PC-3 (cell line): ENCODE measurements around the gene MFSD6L. TPM values are rescaled to one million over a fixed set of nuclear protein-coding genes. Genes with fewer than 3 reads are reported as not detected.
"Not testable (repeated sequence)": the region's sequence is repeated elsewhere in the genome, so short reads cannot be mapped to it uniquely, and the experiment has no call there.

Experiments used
- ATAC-seq: fragments of 200-7000 bp; cut with Tn5 transposase; 2 replicates; pipeline ENCODE4 v1.9.1; 2020; ENCODE audit warnings: mild to moderate bottlenecking, moderate library complexity
- BruUV-seq: library from RNA; stranded (reverse); fragments of 400-500 nt; replicated peaks from 2 replicates; lab custom pipeline; 2021; lab: Mats Ljungman, UMichigan
- CTCF ChIA-PET: fragments of 300-600 bp; sonication (Branson Sonifier 250); formaldehyde crosslinking; loops from one replicate; lab custom pipeline; 2022; ENCODE audit warnings: antibody characterized with exemption; lab: Charles Lee
- POLR2A ChIA-PET: fragments of 300-600 bp; sonication (Branson Sonifier 250); formaldehyde crosslinking; loops from one replicate; lab custom pipeline; 2022; ENCODE audit warnings: antibody characterized with exemption; ENCODE audit not compliant: unreplicated experiment; lab: Charles Lee
- DNase-seq: peaks from one replicate; pipeline ENCODE4 v3.0.0-alpha.2; 2015
- H2AFZ ChIP-seq: fragments of 300-600 bp; sonication (generic); 2 replicates; pipeline ENCODE4 v1.6.0; 2016; ENCODE audit warnings: antibody characterized with exemption, low read length
- H3F3A ChIP-seq: fragments of 300-600 bp; sonication (generic); one replicate; pipeline ENCODE4 v1.6.0; 2017; ENCODE audit warnings: antibody characterized with exemption, low read length, control low read depth, mild to moderate bottlenecking; ENCODE audit not compliant: unreplicated experiment
- H3K27ac ChIP-seq: fragments of 300-600 bp; sonication (generic); 2 replicates; pipeline ENCODE4 v1.5.1; 2016; ENCODE audit warnings: mild to moderate bottlenecking, low read length
- H3K27me3 ChIP-seq: fragments of 300-600 bp; sonication (generic); 2 replicates; pipeline ENCODE4 v1.6.1; 2016; ENCODE audit warnings: low read length, mixed read lengths
- H3K36me3 ChIP-seq: fragments of 300-600 bp; sonication (generic); 2 replicates; pipeline ENCODE4 v1.6.1; 2016; ENCODE audit warnings: low read depth, mixed run types, low read length, mixed read lengths
- H3K4me1 ChIP-seq: fragments of 300-600 bp; sonication (generic); 2 replicates; pipeline ENCODE4 v1.5.1; 2016; ENCODE audit warnings: low read length; ENCODE audit not compliant: insufficient read depth
- H3K4me2 ChIP-seq: fragments of 300-600 bp; sonication (generic); 2 replicates; pipeline ENCODE4 v1.6.0; 2016; ENCODE audit warnings: low read length
- H3K4me3 ChIP-seq: fragments of 300-600 bp; sonication (generic); 2 replicates; pipeline ENCODE4 v1.5.1; 2016; ENCODE audit warnings: mild to moderate bottlenecking, low read length, mixed read lengths
- H3K79me2 ChIP-seq: fragments of 300-600 bp; sonication (generic); 2 replicates; pipeline ENCODE4 v1.6.1; 2017; ENCODE audit warnings: low read length, mixed read lengths
- H3K9ac ChIP-seq: fragments of 300-600 bp; sonication (generic); 2 replicates; pipeline ENCODE4 v1.6.0; 2016; ENCODE audit warnings: mild to moderate bottlenecking, low read length
- H3K9me2 ChIP-seq: fragments of 300-600 bp; sonication (generic); replicated peaks from 2 replicates; pipeline ENCODE4 v1.6.1; 2016; ENCODE audit warnings: mixed run types, low read length, mixed read lengths
- H3K9me3 ChIP-seq: fragments of 300-600 bp; sonication (generic); 2 replicates; pipeline ENCODE4 v1.6.1; 2016; ENCODE audit warnings: low read length, mixed read lengths
- H4K20me1 ChIP-seq: fragments of 300-600 bp; sonication (generic); 2 replicates; pipeline ENCODE4 v1.6.1; 2016; ENCODE audit warnings: low read length, mixed read lengths
- EZH2 ChIP-seq: fragments of 300-600 bp; sonication (generic); IDR thresholded peaks from one replicate; pipeline ENCODE4 v1.6.1; 2017; ENCODE audit warnings: antibody characterized with exemption, mild to moderate bottlenecking, low read length; ENCODE audit not compliant: unreplicated experiment
- EZH2phosphoT487 ChIP-seq: fragments of 300-600 bp; sonication (generic); IDR thresholded peaks from 2 replicates; pipeline ENCODE4 v1.6.1; 2018; ENCODE audit warnings: mild to moderate bottlenecking, antibody characterized with exemption, low read length, borderline replicate concordance
- intact Hi-C: fragments of 100-400 bp; cut with micrococcal nuclease; formaldehyde crosslinking; loops from 2 replicates; pipeline ENCODE4 v1.9.0; 2023
- total RNA-seq: library from RNA; depleted of rRNA; stranded (reverse); fragments of >200 nt; gene quantifications from 2 replicates; pipeline ENCODE4 v1.2.3, GENCODE V29; 2014
- TF ChIP-seq, protein P1 (sequence below): fragments of 300-600 bp; sonication (generic); conservative IDR thresholded peaks from 2 replicates; pipeline ENCODE4 v1.5.1; 2017; ENCODE audit warnings: antibody characterized with exemption, low read depth, mild to moderate bottlenecking, low read length

MFSD6L gene
- total RNA-seq, 1 experiment from 2014 or later, result 0.07 TPM

DNA sequence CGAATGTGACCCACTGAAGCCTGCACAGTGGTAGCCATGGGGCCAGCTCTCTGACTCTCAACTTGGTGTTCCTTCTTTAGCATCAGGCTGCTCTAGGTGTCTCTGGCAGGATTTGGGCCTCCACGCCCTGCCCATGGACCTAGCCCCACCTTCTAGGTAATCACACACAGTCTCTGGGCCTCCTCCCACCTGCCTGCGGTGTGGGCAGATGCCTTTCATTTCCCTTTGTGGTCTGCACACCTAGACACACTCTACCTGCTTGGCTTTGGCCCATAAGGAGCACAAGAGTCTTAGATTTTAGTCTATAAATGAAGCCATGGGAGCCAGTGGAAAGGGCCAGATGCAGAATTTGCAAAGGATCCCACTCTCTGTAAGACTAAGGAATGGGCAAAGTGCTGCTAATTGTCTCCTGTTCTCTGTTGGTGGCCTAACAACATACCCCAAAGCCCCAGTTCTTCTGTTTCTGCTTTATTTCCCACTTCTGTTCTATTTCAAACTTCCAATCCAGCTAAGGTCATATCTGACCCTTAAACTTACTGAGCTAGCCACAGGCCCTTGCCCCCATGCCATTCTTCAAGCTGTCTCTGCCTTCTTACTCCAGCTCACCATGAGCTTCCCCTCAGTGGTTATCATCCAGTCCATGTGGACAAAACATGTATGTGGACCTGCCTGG is 7.2 kb upstream of the MFSD6L start:
- no TSS peak for BruUV-seq
- ATAC-seq, result no peak
- H3K4me3 ChIP-seq, result no peak overlapping the region
- TF ChIP-seq EZH2 (no peak), EZH2phosphoT487 (no peak)
- TF ChIP-seq, protein P1, sequence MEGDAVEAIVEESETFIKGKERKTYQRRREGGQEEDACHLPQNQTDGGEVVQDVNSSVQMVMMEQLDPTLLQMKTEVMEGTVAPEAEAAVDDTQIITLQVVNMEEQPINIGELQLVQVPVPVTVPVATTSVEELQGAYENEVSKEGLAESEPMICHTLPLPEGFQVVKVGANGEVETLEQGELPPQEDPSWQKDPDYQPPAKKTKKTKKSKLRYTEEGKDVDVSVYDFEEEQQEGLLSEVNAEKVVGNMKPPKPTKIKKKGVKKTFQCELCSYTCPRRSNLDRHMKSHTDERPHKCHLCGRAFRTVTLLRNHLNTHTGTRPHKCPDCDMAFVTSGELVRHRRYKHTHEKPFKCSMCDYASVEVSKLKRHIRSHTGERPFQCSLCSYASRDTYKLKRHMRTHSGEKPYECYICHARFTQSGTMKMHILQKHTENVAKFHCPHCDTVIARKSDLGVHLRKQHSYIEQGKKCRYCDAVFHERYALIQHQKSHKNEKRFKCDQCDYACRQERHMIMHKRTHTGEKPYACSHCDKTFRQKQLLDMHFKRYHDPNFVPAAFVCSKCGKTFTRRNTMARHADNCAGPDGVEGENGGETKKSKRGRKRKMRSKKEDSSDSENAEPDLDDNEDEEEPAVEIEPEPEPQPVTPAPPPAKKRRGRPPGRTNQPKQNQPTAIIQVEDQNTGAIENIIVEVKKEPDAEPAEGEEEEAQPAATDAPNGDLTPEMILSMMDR, result no peak
- intact Hi-C loops, result no loop called here
- ChIA-PET POLR2A (interaction anchor here (0.5 kb wide), 1 partner anchor 9 kb away, joined by 4 read pairs; no protein-coding TSS in a partner anchor), CTCF (no interaction called here)
- H3F3A ChIP-seq, result no peaks in the 10 kb centered on the region
- no peaks in the 10 kb centered on the region for H3K9me2 ChIP-seq
- no peaks in the 10 kb centered on the region for H3K79me2 ChIP-seq
- no peaks in the 10 kb centered on the region for H3K27me3 ChIP-seq
- H2AFZ ChIP-seq, result no peak overlapping the region
- no peak for DNase-seq
- H4K20me1 ChIP-seq, result no peaks in the 10 kb centered on the region
- no peak overlapping the region for H3K4me2 ChIP-seq
- H3K9me3 ChIP-seq, result no peaks in the 10 kb centered on the region
- no peak overlapping the region for H3K27ac ChIP-seq
- H3K4me1 ChIP-seq, result no peaks in the 10 kb centered on the region
- H3K9ac ChIP-seq, result no peak overlapping the region
- H3K36me3 ChIP-seq, result no peaks in the 10 kb centered on the region

DNA sequence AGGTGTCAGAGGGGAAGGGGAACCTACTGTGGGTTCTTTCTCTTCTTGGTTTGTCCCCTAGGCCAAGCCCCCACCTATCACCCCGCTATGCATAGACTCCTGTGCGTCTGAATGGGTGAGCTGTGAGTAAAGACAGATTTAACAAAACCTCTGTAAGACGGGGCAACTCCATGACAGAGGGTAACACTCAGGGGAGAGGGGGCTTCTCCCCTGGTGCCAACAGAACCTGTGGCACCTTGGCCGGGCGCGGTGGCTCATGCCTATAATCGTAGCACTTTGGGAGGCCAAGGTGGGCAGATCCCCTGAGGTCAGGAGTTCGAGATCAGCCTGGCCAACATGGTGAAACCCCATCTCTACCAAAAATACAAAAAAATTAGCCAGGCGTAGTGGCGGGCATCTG is 6.2 kb upstream of the MFSD6L start:
- H3K9ac ChIP-seq, H3F3A ChIP-seq, H2AFZ ChIP-seq, H3K27me3 ChIP-seq, ATAC-seq, DNase-seq, H3K4me1 ChIP-seq, H3K79me2 ChIP-seq, H3K4me2 ChIP-seq, H4K20me1 ChIP-seq, H3K4me3 ChIP-seq, CTCF ChIA-PET, H3K36me3 ChIP-seq, H3K9me3 ChIP-seq, H3K9me2 ChIP-seq, BruUV-seq, POLR2A ChIA-PET, H3K27ac ChIP-seq, intact Hi-C loops: not testable (repeated sequence)

DNA sequence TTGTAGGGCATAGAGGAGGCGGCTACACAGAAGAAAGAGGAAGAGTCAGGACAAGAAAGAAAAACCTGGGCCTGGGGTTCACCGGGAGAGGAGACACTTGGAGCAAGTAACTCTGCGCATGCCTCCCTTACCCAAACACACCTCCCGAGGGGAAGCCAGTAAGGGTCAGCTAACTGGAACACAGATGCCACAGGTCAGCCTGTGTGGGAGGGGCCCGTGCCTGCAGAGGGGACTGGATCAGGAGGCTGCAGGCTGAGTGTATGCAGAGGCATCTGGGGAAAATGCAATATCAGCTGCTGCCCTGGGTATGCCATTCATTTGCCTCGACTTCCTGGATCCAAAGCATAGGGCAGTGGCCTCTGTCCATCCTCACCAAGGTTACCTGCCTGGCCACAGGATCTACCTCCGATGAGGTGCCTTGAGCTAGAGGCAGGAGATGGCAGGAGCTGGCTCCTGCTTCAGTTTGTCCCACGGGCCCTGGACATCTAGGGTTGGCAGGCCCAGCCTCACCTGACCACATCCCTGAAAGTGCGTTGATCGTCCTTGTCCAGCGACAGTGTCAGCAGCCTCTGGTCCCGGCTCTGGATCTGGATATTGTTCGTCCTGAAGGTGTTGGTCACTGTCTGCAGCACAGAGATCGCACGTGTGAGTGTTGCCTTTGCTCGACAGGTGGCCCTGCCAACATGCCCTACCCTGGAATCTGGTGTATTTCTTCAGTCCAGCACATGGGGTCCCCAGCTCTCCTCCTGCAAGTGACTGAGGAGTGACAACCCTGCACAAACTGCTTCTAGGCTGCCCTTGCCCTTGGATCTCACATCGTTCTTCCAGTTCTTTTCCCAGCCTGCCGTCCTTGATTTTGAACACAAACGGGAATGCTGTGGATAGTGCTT is 4.6 kb upstream of the MFSD6L start:
- Histone ChIP-seq H3K79me2 (no peaks in the 10 kb centered on the region), H3K4me3 (no peak overlapping the region), H3K9me2 (no peaks in the 10 kb centered on the region), H3K27me3 (0 out of 2 replicates have a peak, but pooled peaks cover 2% of the 10 kb centered on the region), H3F3A (no peaks in the 10 kb centered on the region), H3K9me3 (no peaks in the 10 kb centered on the region), H3K27ac (no peak overlapping the region), H2AFZ (no peak overlapping the region), H3K4me1 (no peaks in the 10 kb centered on the region), H3K9ac (no peak overlapping the region), H3K36me3 (no peaks in the 10 kb centered on the region), H4K20me1 (no peaks in the 10 kb centered on the region), H3K4me2 (no peak overlapping the region)
- no TSS peak for BruUV-seq
- TF ChIP-seq EZH2phosphoT487 (no peak), EZH2 (no peak)
- TF ChIP-seq, protein P1, result no peak
- POLR2A ChIA-PET, result no interaction called here
- CTCF ChIA-PET, result no interaction called here
- ATAC-seq (no peak), DNase-seq (no peak)
- intact Hi-C loops, result no loop called here
